GM12891 (cell line): ENCODE results near the gene OR7D4.

Experiments
- POLR2A ChIP-seq: IDR thresholded peaks from 2 replicates; pipeline ENCODE4 v1.6.1; 2011; ENCODE audit warnings: low read depth, low read length, control low read depth
- POLR2AphosphoS5 ChIP-seq: IDR thresholded peaks from 2 replicates; pipeline ENCODE4 v1.6.1; 2011; ENCODE audit warnings: low read depth, low read length, control low read depth

- TF ChIP-seq POLR2AphosphoS5 (no peak), POLR2A (no peak)
Observed at GRCh38 chr19:9219489-9219888, at the start of gene OR7D4.
